Activated CD8-positive, alpha-beta memory T cell treated with anti-CD3 and anti-CD28 coated beads for 48 hours (primary cell): Measurements from ENCODE around the gene OLFML3.
"Not testable (repeated sequence)": the region's sequence is repeated elsewhere in the genome, so short reads cannot be mapped to it uniquely, and the experiment has no call there.

ENCODE experiments used
- DNase-seq, 3 experiments: peaks; one replicate each; pipeline ENCODE4 v3.0.0-alpha.2; 2020; ENCODE audit warnings: low read depth in 2 of 3, low spot score in 2 of 3

The OLFML3 gene

DNA sequence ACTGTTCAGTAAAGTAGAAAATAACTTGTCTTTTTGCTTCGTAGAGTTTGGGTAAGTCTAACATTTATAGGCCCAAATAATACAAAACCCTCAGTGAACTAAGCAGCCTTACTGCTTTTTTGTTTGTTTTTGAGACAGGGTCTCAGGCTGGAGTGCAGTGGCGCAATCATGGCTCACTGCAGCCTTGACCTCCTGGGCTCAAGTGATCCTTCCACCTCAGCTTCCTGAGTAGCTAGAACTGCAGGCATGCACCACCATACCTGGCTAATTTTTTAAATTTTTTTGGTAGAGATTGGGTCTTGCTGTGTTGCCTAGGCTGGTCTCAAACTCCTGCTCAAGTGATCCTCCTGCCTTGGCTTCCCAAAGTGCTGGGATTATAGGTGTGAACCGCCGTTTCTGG is 31.1 kb upstream of the OLFML3 start:
- DNase-seq: not testable (repeated sequence)

- no peak for DNase-seq
Measured at GRCh38 chr1:113949007-113949406, 30.3 kb upstream of the OLFML3 start.

DNA sequence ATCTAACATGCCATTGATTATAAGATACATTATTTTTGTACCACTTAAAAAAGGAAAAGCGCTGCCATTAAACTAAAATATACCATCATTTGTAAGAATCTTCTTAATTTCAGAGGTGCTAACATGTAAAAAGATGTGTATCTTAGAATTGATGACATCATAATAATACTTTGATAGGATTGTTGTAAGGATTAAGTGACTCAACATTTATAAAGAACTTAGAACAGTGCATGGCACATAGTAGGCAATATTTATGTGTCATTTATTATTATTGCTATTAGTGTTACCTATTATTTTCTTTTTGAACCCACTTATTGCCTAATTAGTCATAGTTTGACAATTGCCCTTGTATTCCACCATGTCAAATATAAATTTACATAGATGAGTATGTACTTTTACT is 28.4 kb upstream of the OLFML3 start:
- DNase-seq: no peak

DNA sequence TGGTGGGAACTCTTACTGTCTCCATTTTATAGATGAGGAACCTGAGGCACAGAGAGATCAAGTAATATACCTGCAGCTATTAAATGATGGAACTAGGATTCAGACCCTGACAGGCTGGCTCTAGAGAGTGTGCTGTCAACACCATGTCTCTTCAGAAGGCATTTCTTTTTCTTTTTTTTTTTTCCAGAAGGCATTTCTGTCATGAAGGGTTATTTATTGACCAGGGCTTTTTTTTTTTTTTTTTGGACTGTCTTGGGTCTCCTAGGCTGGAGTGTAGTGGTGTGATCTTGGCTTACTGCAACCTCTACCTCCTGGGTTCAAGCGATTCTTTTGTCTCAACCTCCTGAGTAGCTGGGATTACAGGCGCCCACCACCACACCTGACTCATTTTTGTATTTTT is 27.6 kb upstream of the OLFML3 start:
- DNase-seq: no peak

GRCh38 chr1:113957984-113958383 is 21.3 kb upstream of the OLFML3 start:
- no peak for DNase-seq

- no peak for DNase-seq
Measured at GRCh38 chr1:113958691-113959090, 20.6 kb upstream of the OLFML3 start.

GRCh38 chr1:113963281-113963906 is 15.9 kb upstream of the OLFML3 start:
- no peak for DNase-seq

DNA sequence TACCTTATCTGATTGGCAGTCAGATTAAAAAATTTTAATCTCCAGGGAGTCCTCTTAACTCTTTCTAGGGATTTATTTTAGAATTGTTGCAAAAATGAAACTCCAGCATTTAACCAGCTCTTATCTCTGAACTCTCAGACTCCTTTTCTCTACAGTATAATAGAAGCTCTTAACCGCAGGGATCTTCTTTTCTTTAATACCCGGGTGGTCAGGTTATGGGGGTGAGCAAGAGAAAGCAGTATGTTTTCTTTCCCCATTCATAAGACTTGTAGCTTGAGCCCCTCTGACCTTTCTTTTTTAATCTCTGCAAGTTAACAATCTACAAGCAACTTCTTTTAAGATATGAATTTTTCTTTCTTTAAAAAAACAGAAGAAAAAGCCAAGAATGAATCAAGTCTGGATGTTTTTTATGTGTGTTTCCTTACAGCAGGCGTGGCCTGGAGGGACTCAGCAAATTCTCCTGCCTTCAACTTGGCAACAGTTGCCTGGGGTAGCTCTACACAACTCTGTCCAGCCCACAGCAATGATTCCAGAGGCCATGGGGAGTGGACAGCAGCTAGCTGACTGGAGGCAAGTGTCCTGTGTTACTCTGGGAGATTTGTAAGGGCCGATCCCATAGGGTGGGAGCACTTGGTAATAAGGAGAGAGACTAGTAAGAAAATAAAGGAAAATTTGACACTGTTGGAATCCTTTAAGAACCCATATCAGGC is 13.4 kb upstream of the OLFML3 start:
- no peak for DNase-seq

GRCh38 chr1:113972954-113973353 is 6.3 kb upstream of the OLFML3 start:
- DNase-seq: no peak

- DNase-seq: no peak
Measured at GRCh38 chr1:113975211-113975895, 3.9 kb upstream of the OLFML3 start.

- no peak for DNase-seq
Measured at GRCh38 chr1:113976609-113977278, 2.5 kb upstream of the OLFML3 start.

GRCh38 chr1:113977906-113978305 is 1.4 kb upstream of the OLFML3 start:
- no peak for DNase-seq

GRCh38 chr1:113980110-113980509 is 836 bp downstream of the OLFML3 start:
- DNase-seq: no peak

GRCh38 chr1:113981962-113982931 is 3.0 kb downstream of the OLFML3 start:
- no peak for DNase-seq

- no peak for DNase-seq
Measured at GRCh38 chr1:113982949-113983348, 3.7 kb downstream of the OLFML3 start.

- DNase-seq: no peak
Measured at GRCh38 chr1:113983391-113983790, 4.1 kb downstream of the OLFML3 start.

- no peak for DNase-seq
Measured at GRCh38 chr1:113983826-113984225, 4.6 kb downstream of the OLFML3 start.

GRCh38 chr1:113984710-113985109 is 5.4 kb downstream of the OLFML3 start:
- DNase-seq: no peak

DNA sequence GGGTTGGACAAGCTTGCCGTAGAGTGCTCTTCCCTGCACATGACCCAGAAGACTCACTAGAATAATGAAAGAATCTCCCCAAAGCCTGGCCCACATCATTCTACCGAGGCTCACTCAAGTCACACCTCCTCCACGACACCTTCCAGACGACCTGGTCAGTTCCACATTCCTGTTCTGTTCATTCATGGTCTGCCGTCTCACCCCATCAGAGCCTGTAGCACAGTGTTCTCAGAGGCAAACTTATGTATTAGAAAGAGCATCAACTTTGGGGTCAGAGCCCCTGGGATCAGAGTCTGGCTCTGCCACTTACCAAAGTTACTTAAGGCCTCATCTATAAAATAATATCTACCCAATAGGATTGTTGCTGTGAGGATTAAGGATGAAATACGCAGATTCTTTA is 7.5 kb downstream of the OLFML3 start:
- DNase-seq: no peak

DNA sequence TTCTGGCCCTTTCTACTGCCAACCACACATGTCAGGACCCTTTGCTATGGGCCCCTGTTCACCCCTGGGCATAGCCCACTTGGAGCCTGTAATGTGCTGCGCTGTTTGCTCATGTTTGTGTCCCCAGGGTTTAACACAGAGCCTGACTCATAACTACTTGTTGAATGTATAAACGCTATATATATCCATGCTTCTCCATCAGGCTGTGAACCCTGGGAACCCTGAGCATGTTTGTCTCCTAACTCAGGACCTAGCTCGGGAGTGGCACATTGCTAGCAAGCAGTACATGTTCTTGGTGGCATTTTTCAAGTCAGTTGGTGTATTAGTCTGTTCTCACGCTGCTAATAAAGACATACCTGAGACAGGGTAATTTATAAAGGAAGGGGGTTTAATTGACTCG is 8.0 kb downstream of the OLFML3 start:
- DNase-seq: no peak

DNA sequence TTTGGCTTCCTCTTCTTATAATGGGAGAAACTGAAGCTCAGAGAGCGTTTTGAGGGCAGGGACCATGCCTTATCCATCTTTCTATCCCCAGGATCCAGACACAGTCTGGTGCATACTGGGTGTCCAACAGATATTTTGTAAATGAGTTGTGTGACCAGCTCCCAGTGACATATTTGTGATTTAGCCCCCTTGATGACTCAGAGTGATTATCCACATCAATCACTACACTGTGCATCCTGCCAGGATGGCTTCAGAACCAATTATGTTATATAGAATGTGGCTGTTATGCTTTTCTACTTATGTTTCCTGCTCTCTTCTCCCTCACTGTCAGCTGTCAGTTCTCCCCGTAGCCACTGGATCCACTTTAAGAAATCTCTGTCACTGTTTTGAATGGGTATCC is 11.3 kb downstream of the OLFML3 start:
- no peak for DNase-seq
